GM19328 (cell line): ENCODE data around the gene MAPK11.

Source experiments
- ATAC-seq: cut with Tn5 transposase; IDR thresholded peaks from one replicate; pipeline ENCODE4 v1.9.1; 2021; ENCODE audit warnings: mild to moderate bottlenecking, moderate library complexity; ENCODE audit not compliant: unreplicated experiment

Gene MAPK11

GRCh38 chr22:50250555-50251476 is 19.4 kb downstream of the MAPK11 start, which contains the start of gene HDAC10:
Gene HDAC10 (minus strand): TSS chr22:50251265. CDS start chr22:50251032, 233 bp downstream.
- ATAC-seq: peak; percentile 60

GRCh38 chr22:50250249-50250554 is 20.0 kb downstream of the MAPK11 start:
- ATAC-seq: no peak

GRCh38 chr22:50249341-50250248 is 20.6 kb downstream of the MAPK11 start:
- no peak for ATAC-seq

GRCh38 chr22:50248196-50249081 is 21.7 kb downstream of the MAPK11 start:
- ATAC-seq: no peak

GRCh38 chr22:50247748-50248147 is 22.4 kb downstream of the MAPK11 start:
- ATAC-seq: no peak

- no peak for ATAC-seq
These were observed 23.7 kb downstream of the MAPK11 start for GRCh38 chr22:50246242-50247175.

GRCh38 chr22:50245214-50246072 is 24.7 kb downstream of the MAPK11 start:
- ATAC-seq: no peak

GRCh38 chr22:50244420-50245213 is 25.6 kb downstream of the MAPK11 start, which contains the start of gene TUBGCP6:
Gene TUBGCP6 (minus strand): TSS chr22:50245023. CDS start chr22:50244459, 564 bp downstream.
- ATAC-seq: peak; percentile 66

GRCh38 chr22:50243685-50244419 is 26.3 kb downstream of the MAPK11 start:
- ATAC-seq: no peak

GRCh38 chr22:50242406-50242949 is 27.7 kb downstream of the MAPK11 start:
- ATAC-seq: no peak

GRCh38 chr22:50238755-50239154 is 31.4 kb downstream of the MAPK11 start:
- ATAC-seq: no peak

GRCh38 chr22:50236731-50237409 is 33.3 kb downstream of the MAPK11 start:
- no peak for ATAC-seq

GRCh38 chr22:50233223-50233622 is 37.0 kb downstream of the MAPK11 start:
- no peak for ATAC-seq

GRCh38 chr22:50232481-50233151 is 37.6 kb downstream of the MAPK11 start:
- ATAC-seq: no peak

- ATAC-seq: no peak
These were observed 40.8 kb downstream of the MAPK11 start for GRCh38 chr22:50229370-50229769.

GRCh38 chr22:50228366-50228765 is 41.8 kb downstream of the MAPK11 start:
- ATAC-seq: no peak
